Parathyroid adenoma (tissue), 2 donors: ENCODE measurements around the gene PPARGC1A.
A peak's percentile ranks its signal among the peaks of the same experiment; 100 is the strongest.

Experiments used
- H2AFZ ChIP-seq: fragments of 300-600 bp; sonication (generic); one replicate; pipeline ENCODE4 v1.7.0; 2017; ENCODE audit warnings: antibody characterized with exemption, mild to moderate bottlenecking
- H3K27ac ChIP-seq: fragments of 300-600 bp; sonication (generic); one replicate; pipeline ENCODE4 v1.7.0; 2017
- H3K27me3 ChIP-seq: fragments of 300-600 bp; sonication (generic); one replicate; pipeline ENCODE4 v1.7.0; 2017; ENCODE audit warnings: low read length; ENCODE audit not compliant: control insufficient read depth, insufficient read depth
- H3K36me3 ChIP-seq: fragments of 300-600 bp; sonication (generic); one replicate; pipeline ENCODE4 v1.7.0; 2017; ENCODE audit warnings: low read length; ENCODE audit not compliant: control insufficient read depth, insufficient read depth
- H3K4me1 ChIP-seq: fragments of 300-600 bp; sonication (generic); one replicate; pipeline ENCODE4 v1.7.0; 2017; ENCODE audit warnings: control low read depth
- H3K4me2 ChIP-seq: fragments of 300-600 bp; sonication (generic); one replicate; pipeline ENCODE4 v1.7.0; 2017; ENCODE audit warnings: low read length
- H3K4me3 ChIP-seq: fragments of 300-600 bp; sonication (generic); one replicate; pipeline ENCODE4 v1.7.0; 2017; ENCODE audit warnings: low read depth, low read length
- H3K79me2 ChIP-seq: fragments of 300-600 bp; sonication (generic); one replicate; pipeline ENCODE4 v1.7.0; 2017; ENCODE audit warnings: control low read depth
- H3K9ac ChIP-seq: fragments of 300-600 bp; sonication (generic); one replicate; pipeline ENCODE4 v1.7.0; 2017; ENCODE audit warnings: mild to moderate bottlenecking
- H3K9me3 ChIP-seq: fragments of 300-600 bp; sonication (generic); one replicate; pipeline ENCODE4 v1.7.0; 2017; ENCODE audit warnings: low read length; ENCODE audit not compliant: control insufficient read depth
- CTCF ChIP-seq: fragments of 300-600 bp; sonication (generic); IDR thresholded peaks from one replicate; pipeline ENCODE4 v1.7.0; 2017; ENCODE audit warnings: antibody characterized with exemption, mild to moderate bottlenecking
- donor health status: primary hyperparathyroidism.

The PPARGC1A gene

GRCh38 chr4:23763559-23763958 is 126.3 kb downstream of the PPARGC1A start:
- TF ChIP-seq CTCF = no peak
- Histone ChIP-seq H3K36me3 (peaks cover 3% of the 10 kb centered on the region), H3K27ac (peak overlapping the region; percentile 49), H3K4me1 (peaks cover 17% of the 10 kb centered on the region), H3K9ac (no peak overlapping the region), H3K4me3 (no peak overlapping the region), H3K79me2 (no peaks in the 10 kb centered on the region), H2AFZ (no peak overlapping the region), H3K9me3 (no peaks in the 10 kb centered on the region), H3K4me2 (no peak overlapping the region), H3K27me3 (no peaks in the 10 kb centered on the region)

GRCh38 chr4:23762551-23762950 is 127.3 kb downstream of the PPARGC1A start:
- no peak overlapping the region for H3K9ac ChIP-seq
- H3K4me1 ChIP-seq = peaks cover 10% of the 10 kb centered on the region
- no peaks in the 10 kb centered on the region for H3K79me2 ChIP-seq
- no peak overlapping the region for H2AFZ ChIP-seq
- no peaks in the 10 kb centered on the region for H3K9me3 ChIP-seq
- no peak overlapping the region for H3K4me3 ChIP-seq
- no peaks in the 10 kb centered on the region for H3K27me3 ChIP-seq
- no peak overlapping the region for H3K27ac ChIP-seq
- peaks cover 3% of the 10 kb centered on the region for H3K36me3 ChIP-seq
- H3K4me2 ChIP-seq = no peak overlapping the region
- TF ChIP-seq CTCF = no peak

GRCh38 chr4:23759066-23759465 is 130.8 kb downstream of the PPARGC1A start:
- no peaks in the 10 kb centered on the region for H3K36me3 ChIP-seq
- no peaks in the 10 kb centered on the region for H3K27me3 ChIP-seq
- H3K27ac ChIP-seq = no peak overlapping the region
- no peaks in the 10 kb centered on the region for H3K4me1 ChIP-seq
- TF ChIP-seq CTCF = no peak
- H3K4me3 ChIP-seq = no peak overlapping the region
- no peaks in the 10 kb centered on the region for H3K9me3 ChIP-seq
- H3K4me2 ChIP-seq = no peak overlapping the region
- no peak overlapping the region for H3K9ac ChIP-seq
- H3K79me2 ChIP-seq = no peaks in the 10 kb centered on the region
- no peak overlapping the region for H2AFZ ChIP-seq

- Histone ChIP-seq H3K4me1 (no peaks in the 10 kb centered on the region), H3K4me3 (no peak overlapping the region), H3K9me3 (no peaks in the 10 kb centered on the region), H3K36me3 (no peaks in the 10 kb centered on the region), H2AFZ (no peak overlapping the region), H3K9ac (no peak overlapping the region), H3K79me2 (no peaks in the 10 kb centered on the region), H3K4me2 (no peak overlapping the region), H3K27me3 (no peaks in the 10 kb centered on the region), H3K27ac (no peak overlapping the region)
- no peak for TF ChIP-seq CTCF
Measured at GRCh38 chr4:23754688-23755087, 135.2 kb downstream of the PPARGC1A start.

GRCh38 chr4:23750125-23750524 is 139.7 kb downstream of the PPARGC1A start:
- no peak overlapping the region for H3K27ac ChIP-seq

More at GRCh38 chr4:23750125-23750524, 139.7 kb downstream of the PPARGC1A start:
- H3K4me1 ChIP-seq = peaks cover 4% of the 10 kb centered on the region
- no peaks in the 10 kb centered on the region for H3K36me3 ChIP-seq
- H3K9ac ChIP-seq = no peak overlapping the region
- no peak overlapping the region for H3K4me2 ChIP-seq
- no peak overlapping the region for H2AFZ ChIP-seq
- no peaks in the 10 kb centered on the region for H3K79me2 ChIP-seq
- H3K4me3 ChIP-seq = no peak overlapping the region
- no peaks in the 10 kb centered on the region for H3K27me3 ChIP-seq
- no peak for TF ChIP-seq CTCF
- no peaks in the 10 kb centered on the region for H3K9me3 ChIP-seq
